Measurements from ENCODE around the gene ZBED6. TPM values are rescaled to one million over a fixed set of nuclear protein-coding genes. Genes with fewer than 3 reads are reported as not detected.
A peak's percentile ranks its signal among the peaks of the same experiment; 100 is the strongest.
"Not testable (repeated sequence)": the region's sequence is repeated elsewhere in the genome, so short reads cannot be mapped to it uniquely, and the experiment has no call there.

The ZBED6 gene
- total and polyA plus RNA-seq, 9 of the 15 experiments (the other 6 are each of a cell fraction or from before 2014, with no cell fraction given): 0.21 to 16.6 (median 5.0) TPM

DNA sequence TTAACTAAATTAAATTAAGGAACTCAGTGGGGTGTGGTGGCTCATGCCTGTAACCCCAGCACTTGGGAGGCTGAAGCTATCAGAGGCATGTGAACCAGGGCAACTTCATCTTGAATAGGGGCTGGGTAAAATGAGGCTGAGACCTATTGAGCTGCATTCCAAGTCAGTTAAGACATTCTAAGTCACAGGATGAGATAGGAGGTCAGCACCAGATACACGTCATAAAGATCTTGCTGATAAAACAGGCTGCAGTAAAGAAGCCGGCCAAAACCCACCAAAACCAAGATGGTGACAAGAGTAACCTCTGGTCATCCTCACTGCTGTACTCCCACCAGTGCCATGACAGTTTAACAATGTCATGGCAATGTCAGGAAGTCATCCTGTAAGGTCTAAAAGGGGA lies 36.7 kb upstream of the ZBED6 start (continued):
- TF ChIP-seq, protein P1, sequence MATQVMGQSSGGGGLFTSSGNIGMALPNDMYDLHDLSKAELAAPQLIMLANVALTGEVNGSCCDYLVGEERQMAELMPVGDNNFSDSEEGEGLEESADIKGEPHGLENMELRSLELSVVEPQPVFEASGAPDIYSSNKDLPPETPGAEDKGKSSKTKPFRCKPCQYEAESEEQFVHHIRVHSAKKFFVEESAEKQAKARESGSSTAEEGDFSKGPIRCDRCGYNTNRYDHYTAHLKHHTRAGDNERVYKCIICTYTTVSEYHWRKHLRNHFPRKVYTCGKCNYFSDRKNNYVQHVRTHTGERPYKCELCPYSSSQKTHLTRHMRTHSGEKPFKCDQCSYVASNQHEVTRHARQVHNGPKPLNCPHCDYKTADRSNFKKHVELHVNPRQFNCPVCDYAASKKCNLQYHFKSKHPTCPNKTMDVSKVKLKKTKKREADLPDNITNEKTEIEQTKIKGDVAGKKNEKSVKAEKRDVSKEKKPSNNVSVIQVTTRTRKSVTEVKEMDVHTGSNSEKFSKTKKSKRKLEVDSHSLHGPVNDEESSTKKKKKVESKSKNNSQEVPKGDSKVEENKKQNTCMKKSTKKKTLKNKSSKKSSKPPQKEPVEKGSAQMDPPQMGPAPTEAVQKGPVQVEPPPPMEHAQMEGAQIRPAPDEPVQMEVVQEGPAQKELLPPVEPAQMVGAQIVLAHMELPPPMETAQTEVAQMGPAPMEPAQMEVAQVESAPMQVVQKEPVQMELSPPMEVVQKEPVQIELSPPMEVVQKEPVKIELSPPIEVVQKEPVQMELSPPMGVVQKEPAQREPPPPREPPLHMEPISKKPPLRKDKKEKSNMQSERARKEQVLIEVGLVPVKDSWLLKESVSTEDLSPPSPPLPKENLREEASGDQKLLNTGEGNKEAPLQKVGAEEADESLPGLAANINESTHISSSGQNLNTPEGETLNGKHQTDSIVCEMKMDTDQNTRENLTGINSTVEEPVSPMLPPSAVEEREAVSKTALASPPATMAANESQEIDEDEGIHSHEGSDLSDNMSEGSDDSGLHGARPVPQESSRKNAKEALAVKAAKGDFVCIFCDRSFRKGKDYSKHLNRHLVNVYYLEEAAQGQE (IDR thresholded peaks at IDR 0.05; ENCODE audit: borderline replicate concordance): 0 out of 2 replicates have a peak, but pooled peaks have one; percentile 23
- TF ChIP-seq, protein P1 (CRISPR knock-in tag; IDR thresholded peaks at IDR 0.05; ENCODE audit: low read depth): not testable (repeated sequence)
- TF ChIP-seq BCL6 (CRISPR knock-in tag; IDR thresholded peaks at IDR 0.05) (peak; percentile 81), ETV1 (tag; conservative IDR thresholded peaks at IDR 0.05; ENCODE audit: low read depth) (0 out of 2 replicates have a peak, but pooled peaks have one; percentile 28), TEAD1 (CRISPR knock-in tag; IDR thresholded peaks at IDR 0.05) (peak in 1 of 2 experiments; percentile 86; a peak in 2 of 4 replicates), ETS2 (tag; IDR thresholded peaks at IDR 0.05; ENCODE audit: borderline replicate concordance, poor library complexity, severe bottlenecking) (peak; percentile 30), PTTG1 (tag; IDR thresholded peaks at IDR 0.05; ENCODE audit: low read depth) (peak; percentile 28; the same call in 1 of the 2 replicates), ZNF644 (tag; IDR thresholded peaks at IDR 0.05; ENCODE audit: low read depth) (peak; percentile 51; the same call in 1 of the 2 replicates), SMAD3 (CRISPR knock-in tag; conservative IDR thresholded peaks at IDR 0.05) (peak; percentile 79), NR4A1 (CRISPR knock-in tag; IDR thresholded peaks at IDR 0.05) (peak; percentile 86), NR4A1 (tag; IDR thresholded peaks at IDR 0.05) (peak; percentile 74; the same call in 1 of the 2 replicates), HEY1 (CRISPR knock-in tag; IDR thresholded peaks at IDR 0.05; ENCODE audit: borderline replicate concordance) (peak; percentile 21; the same call in 1 of the 2 replicates), ESRRA (IDR thresholded peaks at IDR 0.05; ENCODE audit: borderline replicate concordance, low read depth) (peak; percentile 40; the same call in 1 of the 2 replicates), ZNF76 (CRISPR knock-in tag; IDR thresholded peaks at IDR 0.05; ENCODE audit: borderline replicate concordance) (peak; percentile 24; the same call in 1 of the 2 replicates)
- TF ChIP-seq, protein P2, sequence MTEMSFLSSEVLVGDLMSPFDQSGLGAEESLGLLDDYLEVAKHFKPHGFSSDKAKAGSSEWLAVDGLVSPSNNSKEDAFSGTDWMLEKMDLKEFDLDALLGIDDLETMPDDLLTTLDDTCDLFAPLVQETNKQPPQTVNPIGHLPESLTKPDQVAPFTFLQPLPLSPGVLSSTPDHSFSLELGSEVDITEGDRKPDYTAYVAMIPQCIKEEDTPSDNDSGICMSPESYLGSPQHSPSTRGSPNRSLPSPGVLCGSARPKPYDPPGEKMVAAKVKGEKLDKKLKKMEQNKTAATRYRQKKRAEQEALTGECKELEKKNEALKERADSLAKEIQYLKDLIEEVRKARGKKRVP (CRISPR knock-in tag; IDR thresholded peaks at IDR 0.05): 0 out of 2 replicates have a peak, but pooled peaks have one; percentile 35
- TF ChIP-seq, protein P3, sequence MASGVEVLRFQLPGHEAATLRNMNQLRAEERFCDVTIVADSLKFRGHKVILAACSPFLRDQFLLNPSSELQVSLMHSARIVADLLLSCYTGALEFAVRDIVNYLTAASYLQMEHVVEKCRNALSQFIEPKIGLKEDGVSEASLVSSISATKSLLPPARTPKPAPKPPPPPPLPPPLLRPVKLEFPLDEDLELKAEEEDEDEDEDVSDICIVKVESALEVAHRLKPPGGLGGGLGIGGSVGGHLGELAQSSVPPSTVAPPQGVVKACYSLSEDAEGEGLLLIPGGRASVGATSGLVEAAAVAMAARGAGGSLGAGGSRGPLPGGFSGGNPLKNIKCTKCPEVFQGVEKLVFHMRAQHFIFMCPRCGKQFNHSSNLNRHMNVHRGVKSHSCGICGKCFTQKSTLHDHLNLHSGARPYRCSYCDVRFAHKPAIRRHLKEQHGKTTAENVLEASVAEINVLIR (CRISPR knock-in tag; IDR thresholded peaks at IDR 0.05): peak; percentile 52; the same call in 1 of the 2 replicates

Measured in K562 (cell line).